GM18868 (cell line): ENCODE measurements around the gene LMTK2.

Source experiments
- ATAC-seq: cut with Tn5 transposase; IDR thresholded peaks from one replicate; pipeline ENCODE4 v1.9.1; 2021; ENCODE audit warnings: mild to moderate bottlenecking, moderate library complexity; ENCODE audit not compliant: unreplicated experiment

Gene LMTK2

GRCh38 chr7:98252425-98253054, 145.9 kb downstream of the LMTK2 start:
- ATAC-seq: peak; percentile 38

GRCh38 chr7:98254516-98254915, 147.9 kb downstream of the LMTK2 start:
- ATAC-seq: no peak

GRCh38 chr7:98254951-98255610, 148.4 kb downstream of the LMTK2 start:
- no peak for ATAC-seq

GRCh38 chr7:98256431-98256830, 149.8 kb downstream of the LMTK2 start:
- no peak for ATAC-seq

- no peak for ATAC-seq
Observed at GRCh38 chr7:98257701-98258100, 151.0 kb downstream of the LMTK2 start.
